Activated CD4-positive, CD25-positive, alpha-beta regulatory T cell treated with anti-CD3 and anti-CD28 coated beads, Interleukin-2, amount 50 U/mL, for 72 hours (primary cell): Measurements from ENCODE around the gene ATOH8.

Experiments used
- DNase-seq: peaks from one replicate; pipeline ENCODE4 v3.0.0; 2021

ATOH8 gene

DNA sequence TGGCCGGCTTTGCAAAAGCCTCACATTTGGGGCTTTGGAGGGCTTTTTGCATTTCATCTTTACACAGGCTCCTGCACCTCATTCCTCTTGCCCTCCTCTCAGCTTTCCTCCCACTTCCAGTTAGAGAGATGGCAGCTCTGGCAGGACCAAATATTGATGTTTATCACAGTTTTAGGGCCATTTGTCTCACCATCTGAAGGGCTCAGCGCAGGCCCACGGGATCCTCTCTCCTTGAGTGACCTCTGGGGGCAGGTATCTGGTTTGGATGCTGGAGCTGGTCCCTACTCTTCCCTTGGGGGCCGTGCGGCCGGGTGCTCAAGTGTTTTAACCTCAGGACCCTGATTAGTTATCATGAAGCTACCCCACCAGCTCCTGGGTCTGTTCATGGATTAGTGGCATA, 19.9 kb downstream of the ATOH8 start:
- no peak for DNase-seq

DNA sequence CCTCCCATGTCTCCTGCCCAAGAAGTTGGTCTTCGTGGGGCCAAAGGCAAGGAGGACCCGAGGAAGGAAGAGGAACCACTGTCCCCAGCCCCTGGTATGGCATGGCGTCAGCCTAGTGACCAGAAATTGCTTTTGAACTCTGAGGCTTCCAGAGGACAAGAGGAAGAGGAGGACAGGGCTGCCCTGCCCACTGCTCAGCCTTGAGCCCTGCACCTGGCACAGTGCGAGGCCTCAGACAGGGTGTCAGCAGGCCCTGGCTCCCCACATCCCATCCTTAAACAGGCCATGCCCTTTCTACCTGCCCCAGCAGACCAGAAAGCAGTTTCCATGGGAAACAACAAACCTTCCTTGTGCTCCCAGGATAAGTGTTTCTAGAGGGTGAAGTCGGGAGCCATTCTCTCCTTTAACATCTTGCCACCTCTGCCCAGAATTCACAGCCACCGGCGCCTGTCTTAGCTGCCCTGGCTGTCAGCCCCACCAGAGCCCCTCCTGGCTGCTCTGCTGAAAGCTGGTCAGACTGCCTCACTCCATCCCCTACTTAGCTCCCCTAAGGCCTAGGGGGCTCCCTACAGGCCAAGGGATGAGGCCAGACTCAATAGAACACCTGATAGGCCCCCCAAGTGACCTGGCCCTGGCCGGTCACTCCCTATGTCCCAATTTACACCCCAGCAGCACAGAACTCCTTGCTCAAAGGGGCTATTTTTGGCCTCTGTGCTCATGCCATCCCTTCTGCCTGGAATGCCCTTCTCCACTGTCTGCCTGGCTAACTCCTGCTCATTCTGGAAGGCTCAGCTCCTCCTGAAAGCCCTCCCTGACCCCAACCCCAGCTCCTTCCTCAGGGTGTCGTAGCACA, 20.6 kb downstream of the ATOH8 start:
- DNase-seq = no peak

- DNase-seq = no peak
These were observed 21.9 kb downstream of the ATOH8 start for GRCh38 chr2:85775406-85776381.

GRCh38 chr2:85776672-85777071, 22.9 kb downstream of the ATOH8 start:
- no peak for DNase-seq

- no peak for DNase-seq
These were observed 23.7 kb downstream of the ATOH8 start for GRCh38 chr2:85777441-85777861.

DNA sequence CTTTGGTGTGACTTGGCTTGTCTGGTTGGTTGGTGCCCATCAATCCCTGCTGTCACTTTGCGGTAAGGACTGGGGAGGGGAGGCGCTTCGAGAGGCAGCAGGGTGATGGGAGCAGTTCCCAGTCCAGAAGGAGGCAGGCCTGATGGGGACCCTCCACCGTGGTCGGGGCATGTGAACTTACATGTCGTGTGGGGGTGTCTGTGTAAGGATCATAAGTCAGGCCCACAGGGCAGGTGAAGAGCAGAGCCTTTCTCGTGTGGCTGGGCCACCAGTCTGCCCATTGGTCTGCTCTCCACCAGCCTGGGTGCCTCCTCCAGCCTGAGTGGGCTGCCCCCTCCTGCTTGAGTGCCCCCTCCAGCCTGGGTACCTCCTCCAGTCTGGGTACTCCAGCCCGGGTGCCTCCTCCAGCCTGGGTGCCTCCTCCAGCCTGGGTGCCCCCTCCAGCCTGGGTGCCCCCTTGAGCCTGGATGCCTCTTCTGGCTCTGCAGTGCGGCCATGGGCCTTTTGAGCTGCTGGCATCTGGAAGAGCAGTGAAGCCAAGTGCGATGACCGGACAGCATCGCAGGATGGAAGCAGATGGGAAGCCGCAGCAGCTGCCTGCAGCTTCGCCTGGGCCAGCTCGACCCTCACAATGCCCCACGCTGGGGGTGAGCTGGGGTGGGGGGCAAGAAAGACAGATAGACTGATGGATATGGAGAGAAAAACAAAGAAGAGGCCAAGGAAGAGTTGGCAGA, 25.0 kb downstream of the ATOH8 start:
- DNase-seq = no peak

GRCh38 chr2:85779641-85780315, 26.0 kb downstream of the ATOH8 start:
- no peak for DNase-seq

- no peak for DNase-seq
These were observed 26.7 kb downstream of the ATOH8 start for GRCh38 chr2:85780316-85781012.

DNA sequence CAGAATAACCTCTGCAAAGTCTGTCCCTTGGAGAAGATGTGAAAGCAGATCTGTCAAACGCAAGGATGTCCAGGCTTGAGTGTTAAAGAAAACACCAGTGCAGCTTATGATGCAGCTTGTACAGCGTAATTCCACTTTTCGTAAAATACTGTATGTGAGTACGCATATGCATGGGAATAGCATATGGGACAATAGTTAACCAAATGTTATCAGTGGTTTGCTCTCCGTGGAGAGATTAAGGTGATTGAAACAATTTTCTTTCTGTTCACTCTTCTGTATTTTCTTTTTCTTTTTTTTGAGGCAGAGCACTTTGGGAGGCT, 27.2 kb downstream of the ATOH8 start:
- no peak for DNase-seq

GRCh38 chr2:85783796-85784195, 30.0 kb downstream of the ATOH8 start:
- no peak for DNase-seq

- no peak for DNase-seq
These were observed 30.7 kb downstream of the ATOH8 start for GRCh38 chr2:85784474-85784986.

DNA sequence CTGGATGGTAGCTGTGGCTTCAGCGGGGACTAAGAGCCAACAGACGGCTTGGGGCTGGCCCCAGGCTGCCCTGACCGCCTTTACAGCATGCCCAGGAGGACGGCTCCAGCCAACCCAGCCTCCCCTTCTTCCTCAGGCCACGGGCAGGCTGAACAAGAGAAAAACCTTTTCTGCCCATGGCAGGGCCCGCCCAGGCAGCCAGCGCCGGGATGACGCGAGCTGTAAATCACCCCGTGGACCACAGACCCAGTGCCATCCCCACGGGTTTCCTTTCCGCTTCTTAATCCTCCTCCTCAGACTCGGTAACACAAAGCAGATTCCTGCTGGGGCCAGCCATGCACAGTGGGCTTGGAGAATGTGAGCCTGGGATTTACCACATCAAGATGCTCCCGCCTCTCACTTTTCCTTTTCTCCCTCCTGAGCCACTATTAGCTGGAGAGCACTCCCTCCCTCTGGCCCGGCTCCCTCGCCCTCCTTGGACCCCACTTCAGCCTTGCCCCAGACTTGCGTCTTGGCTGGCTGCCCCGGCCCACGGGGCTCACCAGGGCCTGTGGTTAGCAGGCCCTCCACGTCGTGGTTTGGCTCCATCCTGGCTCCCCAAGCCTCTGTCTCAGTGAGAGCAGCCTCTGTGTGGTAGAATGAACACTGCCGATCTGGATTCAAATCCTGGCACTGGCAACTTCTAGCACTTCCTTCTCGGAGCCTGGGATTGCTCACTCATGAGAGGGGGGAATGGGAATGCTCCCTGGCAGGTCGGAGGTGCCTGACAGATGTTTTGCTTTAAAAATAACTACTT, 31.4 kb downstream of the ATOH8 start:
- no peak for DNase-seq

- DNase-seq = no peak
These were observed 32.1 kb downstream of the ATOH8 start for GRCh38 chr2:85785871-85786270.

DNA sequence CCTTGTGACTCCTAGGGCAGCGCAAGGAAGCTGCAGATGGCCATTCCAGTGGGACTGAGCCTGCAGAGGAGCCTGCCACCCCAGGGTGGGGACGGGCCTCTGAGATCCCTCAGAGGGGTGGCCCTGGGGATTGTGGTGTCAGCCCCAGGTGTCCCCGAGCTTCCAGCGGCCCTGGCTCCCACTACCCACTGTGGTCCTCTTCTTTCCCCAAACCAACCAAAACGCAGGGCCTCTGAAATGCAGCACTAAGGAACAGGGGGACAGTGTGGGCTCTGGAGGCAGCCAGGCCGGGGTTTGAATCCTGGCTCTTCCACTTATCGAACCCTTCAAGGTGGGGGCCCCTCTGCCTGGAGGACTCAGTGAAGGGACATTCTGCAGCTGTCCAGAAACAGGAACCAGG, 32.7 kb downstream of the ATOH8 start:
- DNase-seq = no peak

DNA sequence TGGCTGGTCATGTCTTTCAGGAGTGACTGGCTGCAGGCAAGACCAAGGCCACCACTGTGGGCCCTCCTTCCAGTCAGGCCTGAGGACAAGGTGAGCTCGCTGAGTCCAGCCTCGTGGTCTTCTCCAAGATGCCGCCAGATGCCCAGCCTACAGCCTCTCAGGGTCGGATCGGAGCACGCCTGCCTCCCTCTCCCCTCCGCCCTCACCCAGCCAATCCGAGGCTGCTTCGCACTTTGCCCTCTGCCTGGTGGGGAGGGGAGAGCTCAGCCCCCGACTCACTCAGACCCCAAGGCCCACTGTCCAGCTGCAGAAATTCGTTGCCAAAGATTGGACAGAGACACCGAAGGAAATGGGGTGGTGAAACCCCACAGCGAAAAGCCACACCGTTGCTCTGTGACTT, 33.1 kb downstream of the ATOH8 start:
- DNase-seq = no peak

- no peak for DNase-seq
These were observed 33.6 kb downstream of the ATOH8 start for GRCh38 chr2:85787282-85787980.

- no peak for DNase-seq
These were observed 34.2 kb downstream of the ATOH8 start for GRCh38 chr2:85787981-85788340.

GRCh38 chr2:85788603-85789002, 34.8 kb downstream of the ATOH8 start:
- no peak for DNase-seq

DNA sequence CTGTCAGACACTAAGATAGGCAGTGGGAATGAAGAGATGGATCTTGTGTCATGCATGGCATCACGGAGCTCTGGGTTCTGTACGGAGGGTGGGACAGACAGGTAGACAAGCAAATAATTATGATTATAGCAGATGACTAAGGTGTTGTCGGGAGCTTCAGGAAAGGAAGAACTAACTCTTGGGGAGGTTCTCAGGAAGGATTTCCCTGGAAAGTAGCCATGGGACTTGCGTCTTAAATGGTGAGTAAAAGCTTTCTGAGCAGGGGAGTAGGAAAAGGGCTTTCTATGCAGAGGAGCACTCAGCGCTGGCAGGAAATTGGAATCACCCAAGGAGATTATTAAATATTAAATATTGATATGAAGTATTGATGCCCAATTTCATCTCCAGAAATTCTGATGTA, 35.5 kb downstream of the ATOH8 start:
- DNase-seq = no peak

- no peak for DNase-seq
These were observed 36.2 kb downstream of the ATOH8 start for GRCh38 chr2:85790032-85790431.
